Hepatocyte (in vitro differentiated cells): ENCODE measurements around the gene CMTM4.
"Not testable (repeated sequence)": the region's sequence is repeated elsewhere in the genome, so short reads cannot be mapped to it uniquely, and the experiment has no call there.

Experiments used
- EZH2 ChIP-seq: fragments of 200-600 bp; sonication (generic); IDR thresholded peaks from 2 replicates; pipeline ENCODE4 v1.6.1; 2016; ENCODE audit warnings: antibody characterized with exemption, mild to moderate bottlenecking, borderline replicate concordance
- EZH2phosphoT487 ChIP-seq: fragments of 200-600 bp; sonication (generic); IDR thresholded peaks from one replicate; pipeline ENCODE4 v1.6.1; 2018; ENCODE audit warnings: antibody characterized with exemption, mild to moderate bottlenecking, low read depth, moderate library complexity; ENCODE audit not compliant: unreplicated experiment, severe bottlenecking
- TF ChIP-seq, protein P1 (sequence below): fragments of 200-600 bp; sonication (generic); IDR thresholded peaks from 2 replicates; pipeline ENCODE4 v1.5.1; 2016; ENCODE audit warnings: antibody characterized with exemption, mild to moderate bottlenecking; ENCODE audit not compliant: poor library complexity

GRCh38 chr16:66627611-66628378, 68.7 kb downstream of the CMTM4 start:
- TF ChIP-seq EZH2, EZH2phosphoT487: not testable (repeated sequence)
- TF ChIP-seq, protein P1, sequence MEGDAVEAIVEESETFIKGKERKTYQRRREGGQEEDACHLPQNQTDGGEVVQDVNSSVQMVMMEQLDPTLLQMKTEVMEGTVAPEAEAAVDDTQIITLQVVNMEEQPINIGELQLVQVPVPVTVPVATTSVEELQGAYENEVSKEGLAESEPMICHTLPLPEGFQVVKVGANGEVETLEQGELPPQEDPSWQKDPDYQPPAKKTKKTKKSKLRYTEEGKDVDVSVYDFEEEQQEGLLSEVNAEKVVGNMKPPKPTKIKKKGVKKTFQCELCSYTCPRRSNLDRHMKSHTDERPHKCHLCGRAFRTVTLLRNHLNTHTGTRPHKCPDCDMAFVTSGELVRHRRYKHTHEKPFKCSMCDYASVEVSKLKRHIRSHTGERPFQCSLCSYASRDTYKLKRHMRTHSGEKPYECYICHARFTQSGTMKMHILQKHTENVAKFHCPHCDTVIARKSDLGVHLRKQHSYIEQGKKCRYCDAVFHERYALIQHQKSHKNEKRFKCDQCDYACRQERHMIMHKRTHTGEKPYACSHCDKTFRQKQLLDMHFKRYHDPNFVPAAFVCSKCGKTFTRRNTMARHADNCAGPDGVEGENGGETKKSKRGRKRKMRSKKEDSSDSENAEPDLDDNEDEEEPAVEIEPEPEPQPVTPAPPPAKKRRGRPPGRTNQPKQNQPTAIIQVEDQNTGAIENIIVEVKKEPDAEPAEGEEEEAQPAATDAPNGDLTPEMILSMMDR = not testable (repeated sequence)
